Thoracic aorta (tissue), 2 donors: ENCODE measurements around the gene GAB3. TPM values are rescaled to one million over a fixed set of nuclear protein-coding genes. Genes with fewer than 3 reads are reported as not detected.
A peak's percentile ranks its signal among the peaks of the same experiment; 100 is the strongest.

Experiments
- ATAC-seq: fragments of 150-250 bp; one replicate; pipeline ENCODE4 v1.8.0; 2017; ENCODE audit warnings: low read depth; ENCODE audit not compliant: insufficient number of reproducible peaks, low FRiP score
- DNase-seq: peaks from one replicate; pipeline ENCODE4 v3.0.0-alpha.2; 2020; ENCODE audit warnings: low spot score
- H3K27ac ChIP-seq, 2 donors: fragments of 200-600 bp; sonication (generic); 1 replicate in 1 of 2; 2 replicates in 1 of 2; pipeline ENCODE4 v1.5.1; 2016; ENCODE audit warnings: mild to moderate bottlenecking in 2 of 2, moderate library complexity in 2 of 2
- H3K27me3 ChIP-seq: fragments of 200-600 bp; sonication (generic); replicated peaks from 2 replicates; pipeline ENCODE4 v1.6.0; 2016; ENCODE audit warnings: mild to moderate bottlenecking; ENCODE audit not compliant: insufficient read depth
- H3K36me3 ChIP-seq: fragments of 200-600 bp; sonication (generic); one replicate; pipeline ENCODE4 v1.5.1; 2016
- H3K4me1 ChIP-seq, 2 donors: fragments of 200-600 bp; sonication (generic); 1 replicate in 1 of 2; 2 replicates in 1 of 2; pipeline versions ENCODE4 v1.5.1 to v1.6.0; 2016; ENCODE audit warnings: low read depth in 2 of 2, mild to moderate bottlenecking in 1 of 2; ENCODE audit not compliant: control insufficient read depth in 1 of 2
- H3K4me3 ChIP-seq: fragments of 200-600 bp; sonication (generic); 2 replicates; pipeline ENCODE4 v1.5.1; 2016; ENCODE audit warnings: mild to moderate bottlenecking
- H3K9me3 ChIP-seq: fragments of 200-600 bp; sonication (generic); 2 replicates; pipeline ENCODE4 v1.5.1; 2016
- CTCF ChIP-seq: fragments of 200-600 bp; sonication (generic); IDR thresholded peaks from one replicate; pipeline ENCODE4 v1.5.1; 2019; ENCODE audit warnings: antibody characterized with exemption
- total RNA-seq, 2 donors: library from RNA; depleted of rRNA; stranded (reverse); fragments of >200 nt; gene quantifications; one replicate each; pipeline versions ENCODE4 v1.1.0 to v1.2.3, GENCODE V29; 2016

The GAB3 gene
- total RNA-seq, 2 donors from 2014 or later = 9.2 to 10.9 TPM

- DNase-seq (no peak), ATAC-seq (no peak)
- Histone ChIP-seq H3K27ac (peak overlapping the region; percentile 71 to 81), H3K4me1 (peaks cover 55 to 59% of the 10 kb centered on the region in 2 donors), H3K9me3 (no peaks in the 10 kb centered on the region), H3K36me3 (no peaks in the 10 kb centered on the region), H3K27me3 (no peaks in the 10 kb centered on the region), H3K4me3 (no peak overlapping the region)
- TF ChIP-seq CTCF = no peak
Measured at GRCh38 chrX:154737136-154737535, 13.7 kb downstream of the GAB3 start.

- peak; percentile 21 for ATAC-seq
- DNase-seq = no peak
- H3K4me3 ChIP-seq = no peak overlapping the region
- H3K27ac ChIP-seq = peak overlapping the region; percentile 66 to 81
- no peaks in the 10 kb centered on the region for H3K36me3 ChIP-seq
- no peaks in the 10 kb centered on the region for H3K9me3 ChIP-seq
- TF ChIP-seq CTCF = no peak
- H3K4me1 ChIP-seq = peaks cover 67 to 72% of the 10 kb centered on the region in 2 donors
- H3K27me3 ChIP-seq = no peaks in the 10 kb centered on the region
Measured at GRCh38 chrX:154735695-154736393, 15.0 kb downstream of the GAB3 start.

- peak overlapping the region; percentile 73 to 81 for H3K27ac ChIP-seq
- ATAC-seq (peak; percentile 42), DNase-seq (no peak)
- peak overlapping the region; percentile 22 for H3K4me3 ChIP-seq
- no peaks in the 10 kb centered on the region for H3K27me3 ChIP-seq
- TF ChIP-seq CTCF = no peak
- H3K9me3 ChIP-seq = no peaks in the 10 kb centered on the region
- peaks cover 78 to 88% of the 10 kb centered on the region in 2 donors for H3K4me1 ChIP-seq
- H3K36me3 ChIP-seq = no peaks in the 10 kb centered on the region
Measured at GRCh38 chrX:154734061-154734781, 16.7 kb downstream of the GAB3 start.

- Histone ChIP-seq H3K4me1 (peaks cover 89 to 94% of the 10 kb centered on the region in 2 donors), H3K36me3 (no peaks in the 10 kb centered on the region), H3K9me3 (no peaks in the 10 kb centered on the region), H3K27ac (peak overlapping the region; percentile 38 to 81), H3K27me3 (no peaks in the 10 kb centered on the region), H3K4me3 (no peak overlapping the region)
- ATAC-seq (no peak), DNase-seq (no peak)
- TF ChIP-seq CTCF = no peak
Measured at GRCh38 chrX:154733066-154733425, 17.8 kb downstream of the GAB3 start.

- H3K36me3 ChIP-seq = no peaks in the 10 kb centered on the region
- no peak for TF ChIP-seq CTCF
- peak overlapping the region; percentile 38 to 81 for H3K27ac ChIP-seq
- DNase-seq = no peak
- peaks cover 86 to 96% of the 10 kb centered on the region in 2 donors for H3K4me1 ChIP-seq
- H3K4me3 ChIP-seq = no peak overlapping the region
- H3K9me3 ChIP-seq = no peaks in the 10 kb centered on the region
- H3K27me3 ChIP-seq = no peaks in the 10 kb centered on the region
- ATAC-seq = no peak
Measured at GRCh38 chrX:154732421-154733065, 18.3 kb downstream of the GAB3 start.
